ENCODE results near the gene TSPAN7. TPM values are rescaled to one million over a fixed set of nuclear protein-coding genes. Genes with fewer than 3 reads are reported as not detected.

Gene TSPAN7
- total RNA-seq, 2 donors from 2014 or later, result 6.2 to 15.1 TPM

GRCh38 chrX:38661103-38661441 is 99.7 kb downstream of the TSPAN7 start:
- Histone ChIP-seq H3K9ac (ENCODE audit: extremely low read depth, low read length, poor library complexity, severe bottlenecking) (no peak overlapping the region), H3K27me3 (ENCODE audit: control insufficient read depth, insufficient read depth, low read length, poor library complexity, severe bottlenecking) (no peaks in the 10 kb centered on the region), H3K4me3 (ENCODE audit: low read length) (no peak overlapping the region), H3K4me1 (ENCODE audit: control insufficient read depth, insufficient read depth, low read length) (no peaks in the 10 kb centered on the region), H3K36me3 (ENCODE audit: control insufficient read depth, insufficient read depth, low read length) (no peaks in the 10 kb centered on the region), H3K9me3 (ENCODE audit: control insufficient read depth, low read length) (no peaks in the 10 kb centered on the region), H3K27ac (ENCODE audit: low read depth, low read length) (no peak overlapping the region)
- Mint-ChIP-seq H3K4me1 (peaks cover 7% of the 10 kb centered on the region), H3K27ac (no peak overlapping the region), H3K36me3 (ENCODE audit: low read depth) (no peaks in the 10 kb centered on the region), H3K4me3 (no peak overlapping the region), H3K27me3 (ENCODE audit: insufficient read depth) (no peaks in the 10 kb centered on the region), H3K9me3 (peaks cover 26% of the 10 kb centered on the region)
- TF ChIP-seq CTCF (conservative IDR thresholded peaks at IDR 0.05), result no peak
- DNase-seq, result no peak
- no CpG with 5 or more reads among the region's 1 CpG for WGBS, 2 experiments (ENCODE audit: insufficient coverage in 1 of 2, insufficient read length in 1 of 2)

GRCh38 chrX:38661561-38661960 is 100.2 kb downstream of the TSPAN7 start:
- H3K27ac Mint-ChIP-seq, result no peak overlapping the region

GRCh38 chrX:38662640-38663039 is 101.3 kb downstream of the TSPAN7 start:
- Histone ChIP-seq H3K9me3 (ENCODE audit: control insufficient read depth, low read length) (no peaks in the 10 kb centered on the region), H3K27me3 (ENCODE audit: control insufficient read depth, insufficient read depth, low read length, poor library complexity, severe bottlenecking) (no peaks in the 10 kb centered on the region), H3K4me1 (ENCODE audit: control insufficient read depth, insufficient read depth, low read length) (no peaks in the 10 kb centered on the region), H3K9ac (ENCODE audit: extremely low read depth, low read length, poor library complexity, severe bottlenecking) (no peak overlapping the region), H3K4me3 (ENCODE audit: low read length) (no peak overlapping the region), H3K36me3 (ENCODE audit: control insufficient read depth, insufficient read depth, low read length) (no peaks in the 10 kb centered on the region), H3K27ac (ENCODE audit: low read depth, low read length) (no peak overlapping the region)
- no peak overlapping the region for H3K4me3 Mint-ChIP-seq
- no peak for DNase-seq
- no peaks in the 10 kb centered on the region for H3K27me3 Mint-ChIP-seq (ENCODE audit: insufficient read depth)
- H3K27ac Mint-ChIP-seq, result no peak overlapping the region
- peaks cover 27% of the 10 kb centered on the region for H3K9me3 Mint-ChIP-seq
- WGBS, 2 experiments (ENCODE audit: insufficient coverage in 1 of 2, insufficient read length in 1 of 2), result 92% methylated on average over 2 of the region's 2 CpGs; no CpG with 5 or more reads in 1 of the 2 experiments
- no peak for TF ChIP-seq CTCF (conservative IDR thresholded peaks at IDR 0.05)
- no peaks in the 10 kb centered on the region for H3K36me3 Mint-ChIP-seq (ENCODE audit: low read depth)
- H3K4me1 Mint-ChIP-seq, result peaks cover 7% of the 10 kb centered on the region

More at GRCh38 chrX:38661561-38661960, 100.2 kb downstream of the TSPAN7 start:
- Histone ChIP-seq H3K9me3 (ENCODE audit: control insufficient read depth, low read length) (no peaks in the 10 kb centered on the region), H3K9ac (ENCODE audit: extremely low read depth, low read length, poor library complexity, severe bottlenecking) (no peak overlapping the region), H3K4me3 (ENCODE audit: low read length) (no peak overlapping the region), H3K27me3 (ENCODE audit: control insufficient read depth, insufficient read depth, low read length, poor library complexity, severe bottlenecking) (no peaks in the 10 kb centered on the region), H3K27ac (ENCODE audit: low read depth, low read length) (no peak overlapping the region), H3K36me3 (ENCODE audit: control insufficient read depth, insufficient read depth, low read length) (no peaks in the 10 kb centered on the region), H3K4me1 (ENCODE audit: control insufficient read depth, insufficient read depth, low read length) (no peaks in the 10 kb centered on the region)
- TF ChIP-seq CTCF (conservative IDR thresholded peaks at IDR 0.05), result no peak
- Mint-ChIP-seq H3K27me3 (ENCODE audit: insufficient read depth) (no peaks in the 10 kb centered on the region), H3K4me1 (peaks cover 7% of the 10 kb centered on the region), H3K4me3 (no peak overlapping the region), H3K9me3 (peaks cover 29% of the 10 kb centered on the region), H3K36me3 (ENCODE audit: low read depth) (no peaks in the 10 kb centered on the region)
- WGBS, 2 experiments (ENCODE audit: insufficient coverage in 1 of 2, insufficient read length in 1 of 2), result 90 to 100% methylated on average over 2 to 3 of the region's 5 CpGs
- no peak for DNase-seq
